ENCODE results near the gene ITPRID2.

- no peak for TF ChIP-seq CTCF (IDR thresholded peaks at IDR 0.05; ENCODE audit: borderline replicate concordance, extremely low read depth, low read length, poor library complexity, severe bottlenecking)
- TF ChIP-seq EZH2 (IDR thresholded peaks at IDR 0.05; ENCODE audit: borderline replicate concordance, low read depth, low read length, severe bottlenecking) = no peak
These were observed 8.6 kb downstream of the ITPRID2 start for GRCh38 chr2:181900007-181900651.

All from DND-41 (cell line).